Adipocyte (in vitro differentiated cells): ENCODE measurements around the gene CAPRIN1.
A peak's percentile ranks its signal among the peaks of the same experiment; 100 is the strongest.

Source experiments
- DNase-seq: peaks from one replicate; pipeline ENCODE4 v3.0.0-alpha.2; 2015; ENCODE audit warnings: low read depth
- H3K27me3 ChIP-seq: replicated peaks from 2 replicates; pipeline ENCODE4 v1.7.0; 2013; ENCODE audit warnings: mild to moderate bottlenecking, low read length, moderate library complexity; ENCODE audit not compliant: control insufficient read depth, insufficient read depth
- H3K36me3 ChIP-seq: 2 replicates; pipeline ENCODE4 v1.7.0; 2013; ENCODE audit warnings: low read length, mild to moderate bottlenecking, moderate library complexity; ENCODE audit not compliant: control insufficient read depth, insufficient read depth, severe bottlenecking
- H3K4me1 ChIP-seq: 2 replicates; pipeline ENCODE4 v1.7.0; 2013; ENCODE audit warnings: mild to moderate bottlenecking, low read length, moderate library complexity; ENCODE audit not compliant: control insufficient read depth, insufficient read depth
- H3K4me3 ChIP-seq: 2 replicates; pipeline ENCODE4 v1.7.0; 2013; ENCODE audit warnings: mild to moderate bottlenecking, low read length, moderate library complexity
- H3K9ac ChIP-seq: 2 replicates; pipeline ENCODE4 v1.7.0; 2013; ENCODE audit warnings: mild to moderate bottlenecking, low read length, moderate library complexity
- H3K9me3 ChIP-seq: 2 replicates; pipeline ENCODE4 v1.7.0; 2013; ENCODE audit warnings: mild to moderate bottlenecking, low read length, moderate library complexity; ENCODE audit not compliant: control insufficient read depth

The CAPRIN1 gene, protein sequence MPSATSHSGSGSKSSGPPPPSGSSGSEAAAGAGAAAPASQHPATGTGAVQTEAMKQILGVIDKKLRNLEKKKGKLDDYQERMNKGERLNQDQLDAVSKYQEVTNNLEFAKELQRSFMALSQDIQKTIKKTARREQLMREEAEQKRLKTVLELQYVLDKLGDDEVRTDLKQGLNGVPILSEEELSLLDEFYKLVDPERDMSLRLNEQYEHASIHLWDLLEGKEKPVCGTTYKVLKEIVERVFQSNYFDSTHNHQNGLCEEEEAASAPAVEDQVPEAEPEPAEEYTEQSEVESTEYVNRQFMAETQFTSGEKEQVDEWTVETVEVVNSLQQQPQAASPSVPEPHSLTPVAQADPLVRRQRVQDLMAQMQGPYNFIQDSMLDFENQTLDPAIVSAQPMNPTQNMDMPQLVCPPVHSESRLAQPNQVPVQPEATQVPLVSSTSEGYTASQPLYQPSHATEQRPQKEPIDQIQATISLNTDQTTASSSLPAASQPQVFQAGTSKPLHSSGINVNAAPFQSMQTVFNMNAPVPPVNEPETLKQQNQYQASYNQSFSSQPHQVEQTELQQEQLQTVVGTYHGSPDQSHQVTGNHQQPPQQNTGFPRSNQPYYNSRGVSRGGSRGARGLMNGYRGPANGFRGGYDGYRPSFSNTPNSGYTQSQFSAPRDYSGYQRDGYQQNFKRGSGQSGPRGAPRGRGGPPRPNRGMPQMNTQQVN

DNA sequence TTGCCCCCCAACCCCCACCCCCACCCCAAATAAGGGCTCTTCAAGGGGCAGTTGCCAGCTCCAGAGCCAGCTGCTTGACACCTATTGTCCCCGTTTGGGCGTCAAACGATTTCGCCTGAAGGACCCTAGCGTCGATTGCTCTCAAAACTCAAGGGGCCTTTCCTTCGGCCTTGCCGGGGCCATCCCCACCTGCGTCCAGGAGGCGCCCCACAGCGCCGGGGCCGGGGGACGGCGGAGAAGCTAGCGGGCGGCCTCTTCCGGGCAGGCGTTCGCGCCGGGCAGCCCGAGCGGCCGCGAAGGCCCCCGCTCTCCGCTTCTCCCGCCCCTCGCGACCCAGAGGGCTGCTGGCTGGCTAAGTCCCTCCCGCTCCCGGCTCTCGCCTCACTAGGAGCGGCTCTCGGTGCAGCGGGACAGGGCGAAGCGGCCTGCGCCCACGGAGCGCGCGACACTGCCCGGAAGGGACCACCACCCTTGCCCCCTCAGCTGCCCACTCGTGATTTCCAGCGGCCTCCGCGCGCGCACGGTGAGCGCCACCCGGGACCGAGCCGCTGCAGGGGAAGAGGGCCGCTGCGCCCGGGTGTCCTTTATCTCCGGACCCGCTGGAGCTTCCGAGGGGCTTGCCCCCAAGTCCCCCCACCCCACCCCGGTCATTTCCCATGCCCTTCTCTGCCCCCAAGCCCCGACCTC lies at the start of gene CAPRIN1:
Gene CAPRIN1 (plus strand): TSS at position 383 of the 687 bp plus-strand sequence. CDS start 690 bp downstream, outside the sequence.
- H3K9ac ChIP-seq = peak within 1 kb of the TSS; percentile 99
- no peaks in the 10 kb centered on the region for H3K27me3 ChIP-seq
- peak; percentile 93 for DNase-seq
- H3K9me3 ChIP-seq = no peaks in the 10 kb centered on the region
- H3K4me1 ChIP-seq = peaks cover 38% of the 10 kb centered on the region
- peaks cover 16% of the 10 kb centered on the region for H3K36me3 ChIP-seq
- H3K4me3 ChIP-seq = peak within 1 kb of the TSS; percentile 96

GRCh38 chr11:34002420-34002819 lies 49.1 kb upstream of the CAPRIN1 start:
- peaks cover 5% of the 10 kb centered on the region for H3K4me1 ChIP-seq
- H3K9me3 ChIP-seq = no peaks in the 10 kb centered on the region
- peaks cover 6% of the 10 kb centered on the region for H3K27me3 ChIP-seq
- no peak overlapping the region for H3K4me3 ChIP-seq
- no peak overlapping the region for H3K9ac ChIP-seq
- H3K36me3 ChIP-seq = no peaks in the 10 kb centered on the region
- DNase-seq = no peak

- Histone ChIP-seq H3K9me3 (no peaks in the 10 kb centered on the region), H3K4me3 (no peak overlapping the region), H3K9ac (no peak overlapping the region), H3K4me1 (no peaks in the 10 kb centered on the region), H3K36me3 (no peaks in the 10 kb centered on the region), H3K27me3 (peaks cover 6% of the 10 kb centered on the region)
- DNase-seq = no peak
Measured at GRCh38 chr11:34004236-34004635, 47.3 kb upstream of the CAPRIN1 start.

DNA sequence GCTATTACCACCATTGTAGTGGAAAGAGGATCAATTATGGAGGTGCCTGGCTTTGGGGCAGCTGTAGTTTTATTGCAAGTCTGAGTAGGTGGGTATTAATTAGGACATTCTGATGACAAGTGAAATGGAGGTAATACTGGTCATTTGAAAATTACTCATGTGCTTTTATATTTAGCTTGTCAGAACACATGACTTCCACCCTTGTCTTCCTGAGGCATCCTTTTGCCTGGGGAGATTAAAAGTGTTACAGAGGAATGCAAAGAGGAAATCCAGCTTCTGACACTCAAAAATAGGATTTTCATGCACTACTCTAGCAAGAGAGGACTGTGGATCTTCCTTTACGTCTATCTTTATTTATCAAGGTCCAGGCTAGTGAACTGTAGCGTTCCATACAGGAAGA lies 44.7 kb upstream of the CAPRIN1 start:
- Histone ChIP-seq H3K36me3 (no peaks in the 10 kb centered on the region), H3K9me3 (no peaks in the 10 kb centered on the region), H3K4me3 (no peak overlapping the region), H3K27me3 (peaks cover 6% of the 10 kb centered on the region), H3K9ac (no peak overlapping the region), H3K4me1 (no peaks in the 10 kb centered on the region)
- DNase-seq = no peak

DNA sequence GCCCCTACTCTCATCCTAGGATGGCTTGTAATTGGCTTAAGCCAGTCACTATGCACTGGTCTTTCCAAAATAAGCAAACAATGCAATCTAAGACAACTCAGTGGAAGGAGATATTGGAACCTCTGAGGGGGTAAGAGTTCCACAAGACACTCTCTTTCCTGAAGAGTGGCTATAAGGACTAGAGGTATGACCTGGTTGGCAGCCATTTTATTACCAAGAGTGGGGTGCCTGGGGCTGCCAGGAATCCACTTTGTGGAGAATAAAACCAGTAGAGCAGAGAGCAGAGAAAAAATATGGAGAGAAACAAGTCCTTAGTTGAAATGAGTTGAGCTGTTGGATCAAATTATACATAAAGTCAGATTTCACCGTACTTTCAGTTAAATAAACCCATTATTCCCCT lies 38.8 kb upstream of the CAPRIN1 start:
- H3K36me3 ChIP-seq = no peaks in the 10 kb centered on the region
- no peak overlapping the region for H3K9ac ChIP-seq
- no peak overlapping the region for H3K4me3 ChIP-seq

DNA sequence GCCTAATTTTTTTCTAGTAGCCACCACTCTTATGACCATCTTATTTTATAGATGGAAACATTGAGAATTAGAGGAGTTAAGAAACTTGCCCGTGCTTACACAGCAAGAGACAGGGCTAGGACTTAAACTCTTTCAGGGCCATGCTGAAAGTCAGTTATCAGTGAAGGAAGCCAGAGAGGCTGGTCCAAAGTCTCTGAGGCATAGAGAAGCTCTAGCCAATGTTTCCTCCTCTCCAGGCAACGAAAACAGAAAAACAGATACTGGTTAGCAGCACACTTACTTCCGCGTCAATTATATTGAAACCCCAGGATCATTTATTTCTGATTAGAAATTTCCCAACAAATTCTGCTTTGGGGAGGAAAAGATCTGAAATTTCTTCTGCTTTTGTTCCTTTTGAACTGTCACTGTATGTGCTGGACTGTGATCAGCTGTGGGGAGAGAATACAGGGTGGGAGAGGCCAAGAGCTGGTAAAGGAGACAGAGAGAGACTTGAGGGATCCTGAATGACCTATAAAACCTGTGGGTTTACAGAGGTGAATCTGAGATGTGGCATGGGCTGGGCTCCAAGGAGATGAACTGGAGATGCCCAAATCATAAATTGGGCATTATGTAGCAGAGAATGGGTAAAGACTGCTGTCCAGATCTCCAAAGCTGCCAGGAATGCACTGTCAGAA lies 37.5 kb upstream of the CAPRIN1 start:
- Histone ChIP-seq H3K27me3 (no peaks in the 10 kb centered on the region), H3K4me1 (no peaks in the 10 kb centered on the region), H3K36me3 (no peaks in the 10 kb centered on the region), H3K9ac (no peak overlapping the region), H3K4me3 (no peak overlapping the region), H3K9me3 (no peaks in the 10 kb centered on the region)
- no peak for DNase-seq

More for the DNA sequence above, 38.8 kb upstream of the CAPRIN1 start:
- no peak for DNase-seq
- Histone ChIP-seq H3K4me1 (no peaks in the 10 kb centered on the region), H3K27me3 (no peaks in the 10 kb centered on the region), H3K9me3 (no peaks in the 10 kb centered on the region)

- Histone ChIP-seq H3K4me3 (no peak overlapping the region), H3K27me3 (no peaks in the 10 kb centered on the region), H3K9me3 (peaks cover 6% of the 10 kb centered on the region), H3K4me1 (no peaks in the 10 kb centered on the region), H3K9ac (no peak overlapping the region), H3K36me3 (no peaks in the 10 kb centered on the region)
- DNase-seq = no peak
Measured at GRCh38 chr11:34021977-34022735, 29.4 kb upstream of the CAPRIN1 start.

GRCh38 chr11:34026432-34026831 lies 25.1 kb upstream of the CAPRIN1 start:
- Histone ChIP-seq H3K9me3 (peaks cover 6% of the 10 kb centered on the region), H3K9ac (no peak overlapping the region), H3K36me3 (no peaks in the 10 kb centered on the region), H3K4me3 (no peak overlapping the region), H3K27me3 (no peaks in the 10 kb centered on the region), H3K4me1 (peaks cover 9% of the 10 kb centered on the region)
- DNase-seq = no peak

- DNase-seq = no peak
- Histone ChIP-seq H3K36me3 (no peaks in the 10 kb centered on the region), H3K27me3 (no peaks in the 10 kb centered on the region), H3K4me3 (no peak overlapping the region), H3K9me3 (no peaks in the 10 kb centered on the region), H3K4me1 (peaks cover 9% of the 10 kb centered on the region), H3K9ac (no peak overlapping the region)
Measured at GRCh38 chr11:34027516-34028408, 23.8 kb upstream of the CAPRIN1 start.

DNA sequence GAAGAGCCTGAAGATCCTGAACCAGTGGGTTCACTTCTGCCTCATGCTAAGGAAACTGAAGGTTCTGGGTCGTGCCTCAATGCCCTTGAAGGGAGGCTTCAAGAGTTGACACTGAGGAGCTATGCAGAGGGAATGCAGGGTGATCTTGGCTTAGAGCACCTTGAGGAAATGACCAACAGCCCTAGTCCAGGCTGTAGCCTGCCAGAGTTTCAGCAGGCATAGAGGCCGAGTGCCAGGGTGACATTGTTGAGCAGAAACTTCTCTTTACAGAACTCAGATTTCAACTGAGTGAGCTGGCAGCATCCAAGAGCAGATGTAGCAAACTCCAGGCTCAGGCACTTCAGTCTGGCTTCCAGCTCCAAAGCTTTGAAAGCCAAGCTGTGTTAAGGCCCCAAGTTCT lies 23.1 kb upstream of the CAPRIN1 start:
- Histone ChIP-seq H3K4me1 (peaks cover 9% of the 10 kb centered on the region), H3K9me3 (peaks cover 3% of the 10 kb centered on the region), H3K9ac (no peak overlapping the region), H3K27me3 (no peaks in the 10 kb centered on the region), H3K4me3 (no peak overlapping the region), H3K36me3 (no peaks in the 10 kb centered on the region)
- peak; percentile 54 for DNase-seq
